HG02759 (cell line): ENCODE results near the gene CNGB1.
"Not testable (repeated sequence)": the region's sequence is repeated elsewhere in the genome, so short reads cannot be mapped to it uniquely, and the experiment has no call there.

Experiments
- ATAC-seq: cut with Tn5 transposase; IDR thresholded peaks from one replicate; pipeline ENCODE4 v1.9.1; 2021; ENCODE audit warnings: mild to moderate bottlenecking, moderate library complexity; ENCODE audit not compliant: unreplicated experiment

CNGB1 gene

GRCh38 chr16:57866529-57866918 is 104.4 kb downstream of the CNGB1 start:
- ATAC-seq: no peak

- ATAC-seq: no peak
These were observed 105.0 kb downstream of the CNGB1 start for GRCh38 chr16:57865746-57866528.

GRCh38 chr16:57863434-57864160 is 107.3 kb downstream of the CNGB1 start:
- no peak for ATAC-seq

- no peak for ATAC-seq
These were observed 108.1 kb downstream of the CNGB1 start for GRCh38 chr16:57862698-57863433.

GRCh38 chr16:57859331-57859730 is 111.6 kb downstream of the CNGB1 start:
- no peak for ATAC-seq

- no peak for ATAC-seq
These were observed 112.3 kb downstream of the CNGB1 start for GRCh38 chr16:57858635-57859034.

- ATAC-seq: not testable (repeated sequence)
These were observed 112.9 kb downstream of the CNGB1 start for GRCh38 chr16:57857991-57858390.

GRCh38 chr16:57855188-57855587 is 115.7 kb downstream of the CNGB1 start:
- ATAC-seq: no peak

GRCh38 chr16:57852189-57852588 is 118.7 kb downstream of the CNGB1 start:
- no peak for ATAC-seq

GRCh38 chr16:57848181-57848580 is 122.7 kb downstream of the CNGB1 start:
- ATAC-seq: no peak

GRCh38 chr16:57846931-57847330 is 124.0 kb downstream of the CNGB1 start:
- not testable (repeated sequence) for ATAC-seq

- no peak for ATAC-seq
These were observed 124.7 kb downstream of the CNGB1 start for GRCh38 chr16:57846078-57846697.

GRCh38 chr16:57845115-57845514 is 125.8 kb downstream of the CNGB1 start:
- no peak for ATAC-seq

GRCh38 chr16:57844416-57845030 is 126.4 kb downstream of the CNGB1 start:
- no peak for ATAC-seq

- no peak for ATAC-seq
These were observed 127.5 kb downstream of the CNGB1 start for GRCh38 chr16:57843400-57843799.

GRCh38 chr16:57842601-57843000 is 128.3 kb downstream of the CNGB1 start:
- ATAC-seq: no peak

- ATAC-seq: no peak
These were observed 130.1 kb downstream of the CNGB1 start for GRCh38 chr16:57840833-57841232.

GRCh38 chr16:57838161-57838560 is 132.8 kb downstream of the CNGB1 start:
- no peak for ATAC-seq

GRCh38 chr16:57837305-57838125 is 133.4 kb downstream of the CNGB1 start:
- ATAC-seq: no peak

- ATAC-seq: not testable (repeated sequence)
These were observed 135.5 kb downstream of the CNGB1 start for GRCh38 chr16:57835439-57835838.
